Nephron progenitor cell (in vitro differentiated cells): Measurements from ENCODE around the gene ZBTB37.

ENCODE experiments used
- DNase-seq: peaks from one replicate; pipeline ENCODE4 v3.0.0; 2021
- H3K27ac Mint-ChIP-seq: 2 replicates; pipeline ENCODE4 v1.8.0; 2021; ENCODE audit warnings: mild to moderate bottlenecking, moderate library complexity, mixed read lengths
- H3K27me3 Mint-ChIP-seq: 2 replicates; pipeline ENCODE4 v1.8.0; 2021; ENCODE audit warnings: mild to moderate bottlenecking, low read depth, mixed read lengths; ENCODE audit not compliant: poor library complexity
- H3K36me3 Mint-ChIP-seq: 2 replicates; pipeline ENCODE4 v1.8.0; 2021; ENCODE audit warnings: low read depth, mixed read lengths
- H3K4me1 Mint-ChIP-seq: 2 replicates; pipeline ENCODE4 v1.8.0; 2021; ENCODE audit warnings: mixed read lengths
- H3K4me3 Mint-ChIP-seq: 2 replicates; pipeline ENCODE4 v1.8.0; 2021; ENCODE audit warnings: mild to moderate bottlenecking, moderate library complexity, mixed read lengths
- H3K9me3 Mint-ChIP-seq: 2 replicates; pipeline ENCODE4 v1.8.0; 2021; ENCODE audit warnings: mild to moderate bottlenecking, moderate library complexity, mixed read lengths
- CTCF ChIP-seq: fragments of 200-600 bp; sonication (generic); IDR thresholded peaks from 2 replicates; pipeline ENCODE4 v1.5.0; 2021; ENCODE audit warnings: antibody characterized with exemption

ZBTB37 gene

DNA sequence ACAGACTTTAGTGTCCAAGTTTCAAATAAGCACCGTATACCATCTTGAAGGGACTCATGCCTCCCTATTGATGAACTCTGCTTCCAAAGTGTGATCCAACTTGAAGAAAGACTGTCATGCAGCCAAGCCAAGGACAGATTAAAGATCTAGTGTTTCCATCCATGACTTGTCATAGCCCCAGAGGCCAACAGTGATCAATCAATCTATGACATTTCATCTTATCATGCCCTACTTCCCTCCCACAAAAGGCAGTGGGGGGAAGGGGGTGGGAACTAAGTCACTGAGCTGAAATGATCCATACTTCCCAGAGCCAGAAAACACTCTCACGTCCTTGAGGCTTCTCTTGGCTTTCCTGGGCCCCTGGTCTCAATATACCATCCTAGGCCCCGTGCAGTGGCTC, 44.9 kb downstream of the ZBTB37 start:
- Mint-ChIP-seq H3K36me3 (peaks cover 12% of the 10 kb centered on the region), H3K27me3 (peaks cover 5% of the 10 kb centered on the region), H3K4me3 (no peak overlapping the region), H3K4me1 (peaks cover 12% of the 10 kb centered on the region), H3K9me3 (peaks cover 3% of the 10 kb centered on the region), H3K27ac (no peak overlapping the region)
- no peak for DNase-seq
- no peak for TF ChIP-seq CTCF

- peak; percentile 46 for TF ChIP-seq CTCF
- Mint-ChIP-seq H3K9me3 (no peaks in the 10 kb centered on the region), H3K27ac (no peak overlapping the region), H3K4me3 (no peak overlapping the region), H3K36me3 (peaks cover 6% of the 10 kb centered on the region), H3K27me3 (peaks cover 10% of the 10 kb centered on the region), H3K4me1 (peaks cover 12% of the 10 kb centered on the region)
- peak; percentile 19 for DNase-seq
Observed at GRCh38 chr1:173914366-173914871, 46.2 kb downstream of the ZBTB37 start.

DNA sequence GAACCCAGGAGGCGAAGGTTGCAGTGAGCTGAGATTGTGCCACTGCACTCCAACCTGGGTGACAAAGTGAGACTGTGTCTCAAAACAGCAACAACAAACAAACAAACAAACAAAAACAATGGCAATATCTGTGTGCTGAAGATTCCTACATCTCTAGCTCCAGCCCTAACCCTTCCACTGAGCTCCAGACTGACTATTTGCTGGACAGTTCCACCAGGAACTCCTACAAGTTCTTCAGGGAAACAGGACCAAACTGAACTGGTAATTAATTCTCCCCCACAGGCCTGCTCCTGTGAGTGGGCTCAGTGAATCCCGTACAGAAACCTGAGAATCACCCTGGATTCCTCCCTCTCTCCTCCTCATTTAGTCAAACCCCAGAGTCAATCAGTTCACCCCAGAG, 47.4 kb downstream of the ZBTB37 start:
- Mint-ChIP-seq H3K9me3 (no peaks in the 10 kb centered on the region), H3K27ac (no peak overlapping the region), H3K36me3 (no peaks in the 10 kb centered on the region)

DNA sequence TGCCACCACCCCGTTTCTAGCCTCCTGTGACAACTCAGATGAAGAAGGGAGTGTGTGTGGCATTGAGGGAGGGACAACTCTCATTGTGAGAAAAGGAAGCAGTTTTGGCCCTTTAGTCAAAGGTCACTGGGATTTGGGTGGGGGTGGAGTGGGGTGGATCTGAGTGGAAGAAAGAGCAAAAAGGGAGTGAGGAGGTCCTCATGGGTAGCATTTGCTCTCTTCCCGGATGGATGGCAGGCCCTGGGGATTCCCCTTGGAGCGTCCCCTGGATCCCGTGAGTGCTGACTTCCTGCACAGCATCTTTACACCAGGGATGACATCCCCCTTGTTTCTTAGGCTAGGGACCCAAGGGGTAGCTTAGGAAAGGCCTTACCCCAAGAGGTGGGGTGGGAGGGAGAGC, 48.5 kb downstream of the ZBTB37 start:
- H3K36me3 Mint-ChIP-seq = no peaks in the 10 kb centered on the region
- no peaks in the 10 kb centered on the region for H3K9me3 Mint-ChIP-seq
- no peak for TF ChIP-seq CTCF
- H3K27ac Mint-ChIP-seq = no peak overlapping the region
- DNase-seq = no peak
- H3K27me3 Mint-ChIP-seq = peaks cover 8% of the 10 kb centered on the region
- no peak overlapping the region for H3K4me3 Mint-ChIP-seq
- H3K4me1 Mint-ChIP-seq = peaks cover 12% of the 10 kb centered on the region

More for the DNA sequence above, 47.4 kb downstream of the ZBTB37 start:
- H3K4me1 Mint-ChIP-seq = peaks cover 12% of the 10 kb centered on the region
- peaks cover 8% of the 10 kb centered on the region for H3K27me3 Mint-ChIP-seq
- H3K4me3 Mint-ChIP-seq = no peak overlapping the region
- DNase-seq = no peak
- no peak for TF ChIP-seq CTCF

GRCh38 chr1:173917149-173917548, 49.0 kb downstream of the ZBTB37 start, which contains the start of gene SERPINC1:
Gene SERPINC1 (minus strand): TSS chr1:173917327. CDS start chr1:173917259, 68 bp downstream.
- H3K36me3 Mint-ChIP-seq = no peaks in the 10 kb centered on the region
- H3K9me3 Mint-ChIP-seq = no peaks in the 10 kb centered on the region
- H3K27me3 Mint-ChIP-seq = peaks cover 8% of the 10 kb centered on the region
- TF ChIP-seq CTCF = no peak
- H3K27ac Mint-ChIP-seq = peak within 1 kb of the TSS; percentile 41
- peaks cover 12% of the 10 kb centered on the region for H3K4me1 Mint-ChIP-seq
- no peak for DNase-seq
- no peak within 1 kb of the TSS for H3K4me3 Mint-ChIP-seq
